PC-3 (cell line): ENCODE results near the gene VPS35L.

Experiments
- EZH2 ChIP-seq: fragments of 300-600 bp; sonication (generic); IDR thresholded peaks from one replicate; pipeline ENCODE4 v1.6.1; 2017; ENCODE audit warnings: antibody characterized with exemption, mild to moderate bottlenecking, low read length; ENCODE audit not compliant: unreplicated experiment
- TF ChIP-seq, protein P1 (sequence below): fragments of 300-600 bp; sonication (generic); conservative IDR thresholded peaks from 2 replicates; pipeline ENCODE4 v1.5.1; 2017; ENCODE audit warnings: antibody characterized with exemption, low read depth, mild to moderate bottlenecking, low read length

DNA sequence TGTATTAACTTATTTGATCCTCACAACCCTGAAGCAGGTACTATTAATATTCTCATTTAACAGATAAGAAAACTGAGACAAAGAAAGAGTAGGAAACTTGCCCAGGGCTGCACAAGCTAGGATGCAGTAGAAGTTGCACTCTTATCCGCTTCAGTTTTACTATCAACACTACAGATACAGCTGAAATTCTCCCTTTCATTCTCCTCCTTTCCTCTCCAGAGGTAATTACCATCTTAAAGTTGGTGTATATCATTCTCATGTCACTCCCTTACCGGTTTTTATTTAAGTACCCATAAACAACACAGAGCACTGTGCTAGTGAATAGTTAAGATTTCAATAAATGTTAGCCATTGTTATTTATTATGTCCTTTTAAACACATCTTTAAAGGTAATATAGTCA lies 37.1 kb upstream of the VPS35L start:
- TF ChIP-seq, protein P1, sequence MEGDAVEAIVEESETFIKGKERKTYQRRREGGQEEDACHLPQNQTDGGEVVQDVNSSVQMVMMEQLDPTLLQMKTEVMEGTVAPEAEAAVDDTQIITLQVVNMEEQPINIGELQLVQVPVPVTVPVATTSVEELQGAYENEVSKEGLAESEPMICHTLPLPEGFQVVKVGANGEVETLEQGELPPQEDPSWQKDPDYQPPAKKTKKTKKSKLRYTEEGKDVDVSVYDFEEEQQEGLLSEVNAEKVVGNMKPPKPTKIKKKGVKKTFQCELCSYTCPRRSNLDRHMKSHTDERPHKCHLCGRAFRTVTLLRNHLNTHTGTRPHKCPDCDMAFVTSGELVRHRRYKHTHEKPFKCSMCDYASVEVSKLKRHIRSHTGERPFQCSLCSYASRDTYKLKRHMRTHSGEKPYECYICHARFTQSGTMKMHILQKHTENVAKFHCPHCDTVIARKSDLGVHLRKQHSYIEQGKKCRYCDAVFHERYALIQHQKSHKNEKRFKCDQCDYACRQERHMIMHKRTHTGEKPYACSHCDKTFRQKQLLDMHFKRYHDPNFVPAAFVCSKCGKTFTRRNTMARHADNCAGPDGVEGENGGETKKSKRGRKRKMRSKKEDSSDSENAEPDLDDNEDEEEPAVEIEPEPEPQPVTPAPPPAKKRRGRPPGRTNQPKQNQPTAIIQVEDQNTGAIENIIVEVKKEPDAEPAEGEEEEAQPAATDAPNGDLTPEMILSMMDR, result no peak
- no peak for TF ChIP-seq EZH2
